GM12878 (cell line): Measurements from ENCODE around the gene LAMB4. TPM values are rescaled to one million over a fixed set of nuclear protein-coding genes. Genes with fewer than 3 reads are reported as not detected.

Source experiments
- ATAC-seq: fragments of 200-7000 bp; cut with Tn5 transposase; 3 replicates; pipeline ENCODE4 v1.9.1; 2020; ENCODE audit warnings: mild to moderate bottlenecking, moderate library complexity
- BruUV-seq: library from RNA; stranded (reverse); fragments of 400-500 nt; replicated peaks from 2 replicates; lab custom pipeline; 2021; lab: Mats Ljungman, UMichigan
- CTCF ChIA-PET: fragments of 300-600 bp; sonication (Branson Sonifier 250); formaldehyde crosslinking; extraction: SDS; loops from one replicate; lab custom pipeline; 2021; ENCODE audit warnings: inconsistent platforms; lab: Yijun Ruan, JAX
- POLR2A ChIA-PET: fragments of 350-600 bp; formaldehyde crosslinking; extraction: SDS; loops from one replicate; lab custom pipeline; 2021; ENCODE audit warnings: inconsistent platforms; lab: Charles Lee
- RAD21 ChIA-PET: fragments of 300-600 bp; sonication (Branson Sonifier 250); formaldehyde crosslinking; loops from one replicate; lab custom pipeline; 2023; ENCODE audit warnings: antibody characterized with exemption; ENCODE audit not compliant: unreplicated experiment; lab: Charles Lee
- SMC1A ChIA-PET: fragments of 300-600 bp; sonication (Branson Sonifier 250); formaldehyde crosslinking; loops from one replicate; lab custom pipeline; 2023; ENCODE audit not compliant: unreplicated experiment, uncharacterized antibody; lab: Charles Lee
- DNase-seq: peaks from one replicate; pipeline ENCODE4 v3.0.0-alpha.2; 2011; ENCODE audit warnings: low read depth, low spot score
- FAIRE-seq: peaks from 3 replicates; lab custom pipeline; 2011; peaks lifted over from hg19 to GRCh38; lab: Jason Lieb, UNC
- H2AFZ ChIP-seq: 2 replicates; pipeline ENCODE4 v1.6.0; 2011; ENCODE audit warnings: low read depth, low read length, control low read depth; ENCODE audit not compliant: control insufficient read depth
- H3K27ac ChIP-seq: 2 replicates; pipeline ENCODE4 v1.5.1; 2011; ENCODE audit warnings: control low read depth; ENCODE audit not compliant: control insufficient read depth, insufficient read depth
- H3K27me3 ChIP-seq, 2 experiments: replicated peaks in 1 of 2; 2 replicates each; pipeline versions ENCODE4 v1.6.0 to v1.6.1; 2011; ENCODE audit warnings: low read length in 1 of 2; ENCODE audit not compliant: control insufficient read depth in 2 of 2, insufficient read depth in 2 of 2
- H3K36me3 ChIP-seq, 2 experiments: 2 replicates each; pipeline ENCODE4 v1.5.1; 2011; ENCODE audit warnings: low read length in 1 of 2; ENCODE audit not compliant: control insufficient read depth in 2 of 2, insufficient read depth in 2 of 2
- H3K4me1 ChIP-seq: 2 replicates; pipeline ENCODE4 v1.6.1; 2011; ENCODE audit warnings: mild to moderate bottlenecking, low read length, moderate library complexity, mixed read lengths; ENCODE audit not compliant: control insufficient read depth, insufficient read depth
- H3K4me2 ChIP-seq: 2 replicates; pipeline ENCODE4 v1.6.0; 2011; ENCODE audit warnings: control low read depth; ENCODE audit not compliant: control insufficient read depth, insufficient read depth
- H3K4me3 ChIP-seq: fragments of 200-600 bp; sonication (generic); 2 replicates; pipeline ENCODE4 v1.5.1; 2016
- H3K79me2 ChIP-seq: 2 replicates; pipeline ENCODE4 v1.6.0; 2011; ENCODE audit warnings: low read length; ENCODE audit not compliant: control insufficient read depth, insufficient read depth
- H3K9ac ChIP-seq: 2 replicates; pipeline ENCODE4 v1.8.0; 2011; ENCODE audit warnings: low read length, control low read depth, mixed read lengths; ENCODE audit not compliant: control insufficient read depth, insufficient read depth
- H3K9me3 ChIP-seq: replicated peaks from 3 replicates; pipeline ENCODE4 v1.5.1; 2011; ENCODE audit warnings: mild to moderate bottlenecking, low read length; ENCODE audit not compliant: control insufficient read depth, insufficient read depth
- H4K20me1 ChIP-seq: 2 replicates; pipeline ENCODE4 v1.6.0; 2011; ENCODE audit not compliant: control insufficient read depth, insufficient read depth
- ASH2L ChIP-seq: fragments of 300-600, 200-600 bp; sonication (generic); IDR thresholded peaks from 2 replicates; pipeline ENCODE4 v1.6.1; 2017; ENCODE audit warnings: low read depth, mild to moderate bottlenecking, borderline replicate concordance
- CEBPZ ChIP-seq: fragments of 150-350 bp; IDR thresholded peaks from 2 replicates; pipeline ENCODE4 v1.6.1; 2016; ENCODE audit warnings: low read depth, low read length
- RB1 ChIP-seq: fragments of 450-650 bp; formaldehyde crosslinking; IDR thresholded peaks from 2 replicates; pipeline ENCODE4 v1.6.1; 2017; ENCODE audit warnings: mild to moderate bottlenecking, borderline replicate concordance
- SREBF2 ChIP-seq: IDR thresholded peaks from 2 replicates; pipeline ENCODE4 v1.6.1; 2012; ENCODE audit warnings: mild to moderate bottlenecking, low read length
- TARDBP ChIP-seq: IDR thresholded peaks from 2 replicates; pipeline ENCODE4 v1.6.1; 2016; ENCODE audit warnings: borderline replicate concordance
- ZNF207 ChIP-seq: fragments of 450-650 bp; IDR thresholded peaks from 2 replicates; pipeline ENCODE4 v1.6.1; 2014; ENCODE audit warnings: antibody characterized with exemption, mild to moderate bottlenecking, borderline replicate concordance
- ZNF384 ChIP-seq: IDR thresholded peaks from 2 replicates; pipeline ENCODE4 v1.6.1; 2012; ENCODE audit warnings: low read depth, mild to moderate bottlenecking, low read length, improper control_type of control experiment, borderline replicate concordance
- ZSCAN29 ChIP-seq: fragments of 450-650 bp; IDR thresholded peaks from 2 replicates; pipeline ENCODE4 v1.6.1; 2017; ENCODE audit warnings: mild to moderate bottlenecking, moderate library complexity
- WGBS: methylation state at CpG from one replicate; pipeline ENCODE4 v1.1.6; 2016; ENCODE audit warnings: low lambda C conversion rate; ENCODE audit not compliant: insufficient replicate concordance, insufficient coverage; ENCODE audit errors: missing lambda C conversion rate; 5-methylcytosine and 5-hydroxymethylcytosine counted together
- in situ Hi-C: fragments of 300-500 bp; cut with MboI; formaldehyde crosslinking; loops from 9 replicates; pipeline ENCODE4 v1.14.3; 2018; ENCODE audit warnings: mixed read lengths
- intact Hi-C: fragments of 100-400 bp; cut with micrococcal nuclease; formaldehyde crosslinking; loops from one replicate; pipeline ENCODE4 v1.14.2; 2022; ENCODE audit not compliant: unreplicated experiment
- polyA plus RNA-seq, 11 experiments: library from polyadenylated mRNA; depleted of rRNA in 4 of 11; unstranded in 6 of 11; stranded (reverse) in 5 of 11; fragments of >200 nt; fragmentation: Nextera tagmentation in 4 of 11; fragmentation: Illumina TruSeq in 1 of 11; extraction: Ambion mirVana in 4 of 11; extraction: Trizol in 1 of 11; gene quantifications; 1 replicate in 1 of 11; 2 replicates in 10 of 11; pipeline versions ENCODE4 v1.2.1 to v1.2.3, GENCODE V29; 2011 to 2016; ENCODE audit warnings: inconsistent platforms in 2 of 11, missing spikeins in 2 of 11, low read depth in 1 of 11
- total RNA-seq, 4 experiments: library from RNA; depleted of rRNA in 3 of 4; stranded (reverse); fragments of >200 nt in 3 of 4; fragmentation: Illumina TruSeq in 1 of 4; extraction: Trizol in 1 of 4; gene quantifications; 2 replicates each; pipeline versions ENCODE4 v1.2.1 to v1.2.3, GENCODE V29; 2013 to 2021

The LAMB4 gene
- total and polyA plus RNA-seq, 10 of the 15 experiments (the other 5 are each of a cell fraction or from before 2014, with no cell fraction given), result 0.04 to 0.06 TPM; not detected in 8

- Histone ChIP-seq H3K79me2 (no peaks in the 10 kb centered on the region), H2AFZ (no peak overlapping the region), H3K4me1 (no peaks in the 10 kb centered on the region), H3K9ac (no peak overlapping the region), H3K27me3 (peaks cover 2 to 4% of the 10 kb centered on the region in 2 experiments; a peak in 3 of 4 replicates), H3K27ac (no peak overlapping the region), H3K9me3 (no peaks in the 10 kb centered on the region), H3K4me2 (no peak overlapping the region), H3K36me3 (no peaks in the 10 kb centered on the region), H3K4me3 (no peak overlapping the region), H4K20me1 (no peaks in the 10 kb centered on the region)
- SMC1A ChIA-PET, result interaction anchor here (0.8 to 1.4 kb wide), 4 partner anchors 8 to 17 kb away, joined by 3 to 5 read pairs (median 4); no protein-coding TSS in a partner anchor
- WGBS, result 4% methylated on average over 2 of the region's 2 CpGs
- POLR2A ChIA-PET, result no interaction called here
- ATAC-seq (no peak), DNase-seq (no peak), FAIRE-seq (no peak)
- intact Hi-C loops, result no loop called here
- CTCF ChIA-PET, result interaction anchor here (1.3 to 2.0 kb wide), 3 partner anchors 10 to 132 kb away, joined by 3 to 6 read pairs (median 3); no protein-coding TSS in a partner anchor
- in situ Hi-C loops, result no loop called here
- BruUV-seq, result no TSS peak
- TF ChIP-seq ZSCAN29 (no peak), RB1 (no peak), ZNF207 (no peak), ASH2L (no peak), TARDBP (no peak), CEBPZ (no peak), ZNF384 (no peak), SREBF2 (no peak)
- RAD21 ChIA-PET, result no interaction called here
These were observed 115.9 kb downstream of the LAMB4 start for GRCh38 chr7:108014215-108014614.
